Regular cardiac myocyte (primary cell): ENCODE results near the gene ABCA8. TPM values are rescaled to one million over a fixed set of nuclear protein-coding genes. Genes with fewer than 3 reads are reported as not detected.

ENCODE experiments used
- total RNA-seq: library from RNA; depleted of rRNA; stranded (reverse); fragments of >200 nt; gene quantifications from 2 replicates; pipeline ENCODE4 v1.2.3, GENCODE V29; 2014

The ABCA8 gene, protein sequence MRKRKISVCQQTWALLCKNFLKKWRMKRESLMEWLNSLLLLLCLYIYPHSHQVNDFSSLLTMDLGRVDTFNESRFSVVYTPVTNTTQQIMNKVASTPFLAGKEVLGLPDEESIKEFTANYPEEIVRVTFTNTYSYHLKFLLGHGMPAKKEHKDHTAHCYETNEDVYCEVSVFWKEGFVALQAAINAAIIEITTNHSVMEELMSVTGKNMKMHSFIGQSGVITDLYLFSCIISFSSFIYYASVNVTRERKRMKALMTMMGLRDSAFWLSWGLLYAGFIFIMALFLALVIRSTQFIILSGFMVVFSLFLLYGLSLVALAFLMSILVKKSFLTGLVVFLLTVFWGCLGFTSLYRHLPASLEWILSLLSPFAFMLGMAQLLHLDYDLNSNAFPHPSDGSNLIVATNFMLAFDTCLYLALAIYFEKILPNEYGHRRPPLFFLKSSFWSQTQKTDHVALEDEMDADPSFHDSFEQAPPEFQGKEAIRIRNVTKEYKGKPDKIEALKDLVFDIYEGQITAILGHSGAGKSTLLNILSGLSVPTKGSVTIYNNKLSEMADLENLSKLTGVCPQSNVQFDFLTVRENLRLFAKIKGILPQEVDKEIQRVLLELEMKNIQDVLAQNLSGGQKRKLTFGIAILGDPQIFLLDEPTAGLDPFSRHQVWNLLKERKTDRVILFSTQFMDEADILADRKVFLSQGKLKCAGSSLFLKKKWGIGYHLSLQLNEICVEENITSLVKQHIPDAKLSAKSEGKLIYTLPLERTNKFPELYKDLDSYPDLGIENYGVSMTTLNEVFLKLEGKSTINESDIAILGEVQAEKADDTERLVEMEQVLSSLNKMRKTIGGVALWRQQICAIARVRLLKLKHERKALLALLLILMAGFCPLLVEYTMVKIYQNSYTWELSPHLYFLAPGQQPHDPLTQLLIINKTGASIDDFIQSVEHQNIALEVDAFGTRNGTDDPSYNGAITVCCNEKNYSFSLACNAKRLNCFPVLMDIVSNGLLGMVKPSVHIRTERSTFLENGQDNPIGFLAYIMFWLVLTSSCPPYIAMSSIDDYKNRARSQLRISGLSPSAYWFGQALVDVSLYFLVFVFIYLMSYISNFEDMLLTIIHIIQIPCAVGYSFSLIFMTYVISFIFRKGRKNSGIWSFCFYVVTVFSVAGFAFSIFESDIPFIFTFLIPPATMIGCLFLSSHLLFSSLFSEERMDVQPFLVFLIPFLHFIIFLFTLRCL (N-terminal part only)
- 40.6 and 123 TPM in 2 replicates for total RNA-seq

DNA sequence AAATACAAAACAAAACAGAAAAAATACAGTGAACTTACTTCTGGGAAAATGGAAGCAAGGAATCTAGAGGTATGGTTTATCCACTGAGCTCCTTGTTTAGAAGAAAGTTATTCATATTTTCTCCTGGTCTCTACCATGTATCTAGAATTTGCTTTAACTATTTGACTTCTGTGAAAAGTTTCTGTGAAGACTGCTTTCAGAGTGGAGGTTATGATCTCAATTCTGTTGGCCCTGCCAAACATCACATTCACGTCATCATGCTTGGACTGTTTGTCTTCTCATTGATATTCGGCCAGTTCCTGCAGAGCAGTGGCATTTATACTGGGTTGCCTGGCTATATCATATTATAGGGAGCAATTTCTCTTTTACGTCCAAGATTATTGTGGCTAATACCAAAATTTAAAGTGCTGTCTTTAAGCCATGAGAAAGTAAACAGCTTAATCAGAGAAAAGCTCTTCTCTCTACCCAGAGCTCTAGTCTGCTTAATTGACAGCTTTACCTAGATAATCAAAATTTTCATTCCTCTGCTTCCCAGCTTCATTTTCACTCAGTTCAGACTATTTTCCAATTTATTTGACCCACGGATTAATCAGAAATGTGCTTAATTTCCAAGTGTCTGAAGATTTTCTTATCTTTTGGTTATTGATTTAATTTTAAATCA is at the start of gene ABCA8:
Gene ABCA8, minus strand, starts transcription at position 212 of the 661 bp plus-strand sequence. CDS start 13,358 bp downstream, outside the sequence.

Other genes starting within 250 kb of the ABCA8 start
- 17.8 and 70.2 TPM in 2 replicates for gene ABCA9, start 105.5 kb upstream of the ABCA8 start, total RNA-seq
- gene ABCA6, start 186.5 kb upstream of the ABCA8 start, total RNA-seq: 17.1 and 51.6 TPM in 2 replicates